MM.1S (cell line): ENCODE results near the gene FAM83G.
A peak's percentile ranks its signal among the peaks of the same experiment; 100 is the strongest.

Source experiments
- DNase-seq: peaks from one replicate; pipeline ENCODE4 v3.0.0-alpha.2; 2015
- H2AFZ ChIP-seq: fragments of 300-600 bp; sonication (generic); 2 replicates; pipeline ENCODE4 v1.6.0; 2016; ENCODE audit warnings: antibody characterized with exemption, low read length
- H3F3A ChIP-seq: fragments of 300-600 bp; sonication (generic); 2 replicates; pipeline ENCODE4 v1.6.1; 2016; ENCODE audit warnings: mild to moderate bottlenecking, antibody characterized with exemption, low read length, moderate library complexity, mixed read lengths; ENCODE audit not compliant: insufficient read depth
- H3K27ac ChIP-seq: fragments of 300-600 bp; sonication (generic); 2 replicates; pipeline ENCODE4 v1.5.1; 2016; ENCODE audit warnings: mild to moderate bottlenecking, low read length
- H3K27me3 ChIP-seq: fragments of 300-600 bp; sonication (generic); replicated peaks from 2 replicates; pipeline ENCODE4 v1.6.0; 2016; ENCODE audit warnings: low read length; ENCODE audit not compliant: insufficient read depth
- H3K36me3 ChIP-seq: fragments of 300-600 bp; sonication (generic); replicated peaks from 2 replicates; pipeline ENCODE4 v1.6.1; 2016; ENCODE audit warnings: mild to moderate bottlenecking, low read length, mixed read lengths; ENCODE audit not compliant: insufficient read depth
- H3K4me1 ChIP-seq: fragments of 300-600 bp; sonication (generic); 2 replicates; pipeline ENCODE4 v1.6.1; 2016; ENCODE audit warnings: low read length, mixed read lengths
- H3K4me2 ChIP-seq: fragments of 300-600 bp; sonication (generic); 2 replicates; pipeline ENCODE4 v1.6.0; 2016; ENCODE audit warnings: low read depth, low read length
- H3K4me3 ChIP-seq: fragments of 300-600 bp; sonication (generic); 2 replicates; pipeline ENCODE4 v1.5.1; 2016; ENCODE audit warnings: low read length, mixed read lengths
- H3K79me2 ChIP-seq: fragments of 300-600 bp; sonication (generic); 2 replicates; pipeline ENCODE4 v1.6.1; 2016; ENCODE audit warnings: mixed run types, low read length, mixed read lengths
- H3K9ac ChIP-seq: fragments of 300-600 bp; sonication (generic); 2 replicates; pipeline ENCODE4 v1.6.1; 2016; ENCODE audit warnings: low read length, mixed read lengths
- H3K9me2 ChIP-seq: fragments of 300-600 bp; sonication (generic); replicated peaks from 2 replicates; pipeline ENCODE4 v1.6.1; 2016; ENCODE audit warnings: mild to moderate bottlenecking, low read length, mixed read lengths; ENCODE audit not compliant: insufficient read depth
- H3K9me3 ChIP-seq: fragments of 300-600 bp; sonication (generic); replicated peaks from 2 replicates; pipeline ENCODE4 v1.6.1; 2016; ENCODE audit warnings: mild to moderate bottlenecking, low read length, mixed read lengths; ENCODE audit not compliant: insufficient read depth
- H4K20me1 ChIP-seq: fragments of 300-600 bp; sonication (generic); 2 replicates; pipeline ENCODE4 v1.6.1; 2016; ENCODE audit warnings: mild to moderate bottlenecking, low read length, moderate library complexity, mixed read lengths; ENCODE audit not compliant: insufficient read depth
- EZH2 ChIP-seq: fragments of 300-600 bp; sonication (generic); optimal IDR thresholded peaks from 2 replicates; pipeline ENCODE3; 2017; ENCODE audit warnings: low read depth, mild to moderate bottlenecking, antibody characterized with exemption, low read length, mixed read lengths
- EZH2phosphoT487 ChIP-seq: fragments of 300-600 bp; sonication (generic); IDR thresholded peaks from 2 replicates; pipeline ENCODE4 v1.6.1; 2018; ENCODE audit warnings: antibody characterized with exemption, low read length
- TF ChIP-seq, protein P1 (sequence below): fragments of 300-600 bp; sonication (generic); IDR thresholded peaks from 2 replicates; pipeline ENCODE4 v1.5.1; 2016; ENCODE audit warnings: antibody characterized with exemption, low read length, mixed read lengths

FAM83G gene

DNA sequence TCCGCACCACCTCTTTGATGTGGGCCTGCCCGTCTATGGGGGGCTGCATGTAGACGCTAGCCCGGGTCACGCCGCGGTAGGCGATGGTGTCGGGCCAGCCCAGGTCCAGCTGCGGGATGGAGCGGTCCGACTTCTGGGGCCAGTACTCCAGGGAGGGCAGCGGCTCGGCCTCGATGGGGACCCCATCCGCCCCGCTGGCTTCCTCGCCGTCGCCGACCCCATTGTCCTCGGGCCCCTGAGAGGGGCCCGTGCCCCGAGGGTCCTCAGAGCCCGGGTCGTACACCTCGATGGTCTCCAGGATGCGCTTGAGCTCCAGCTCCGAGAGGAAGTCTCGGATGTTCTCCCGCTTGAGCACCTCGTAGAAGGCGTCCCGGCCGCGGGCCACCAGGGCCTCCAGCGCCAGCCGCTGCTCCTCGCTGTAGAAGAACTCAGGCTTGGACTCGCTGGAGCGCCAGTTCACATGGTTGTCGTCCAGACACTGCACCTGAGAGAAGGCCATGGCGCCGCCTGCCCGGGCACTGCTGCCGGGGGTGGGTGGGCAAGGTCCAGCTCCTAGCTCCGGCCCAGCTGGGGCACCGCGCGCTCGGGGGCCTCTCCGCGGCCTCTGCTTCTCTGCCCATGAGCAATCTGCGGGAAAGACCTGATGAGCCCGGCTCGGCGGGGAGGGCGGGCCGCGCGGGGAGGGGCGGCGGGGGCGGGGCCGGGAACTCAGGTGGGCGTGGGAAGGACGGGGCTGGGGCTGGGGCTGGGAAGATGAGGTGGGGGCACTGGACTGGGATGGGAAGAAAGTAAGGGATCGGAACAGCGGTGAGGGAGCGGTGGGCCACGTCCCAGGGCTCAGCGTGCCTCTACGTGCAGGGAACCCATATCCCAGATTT lies 782 bp downstream of the FAM83G start:
- no peaks in the 10 kb centered on the region for H3K9me3 ChIP-seq
- H3K4me1 ChIP-seq = peaks cover 13% of the 10 kb centered on the region
- peaks cover 26% of the 10 kb centered on the region for H3K79me2 ChIP-seq
- peak overlapping the region; percentile 85 for H3K4me3 ChIP-seq
- H2AFZ ChIP-seq = peak overlapping the region; percentile 87
- H3K27ac ChIP-seq = no peak overlapping the region
- H3K9me2 ChIP-seq = no peaks in the 10 kb centered on the region
- DNase-seq = peak; percentile 10
- H4K20me1 ChIP-seq = no peaks in the 10 kb centered on the region; the same call in 1 of the 2 replicates
- H3F3A ChIP-seq = peaks cover 11% of the 10 kb centered on the region; the same call in 1 of the 2 replicates
- H3K9ac ChIP-seq = peak overlapping the region; percentile 79
- TF ChIP-seq, protein P1, sequence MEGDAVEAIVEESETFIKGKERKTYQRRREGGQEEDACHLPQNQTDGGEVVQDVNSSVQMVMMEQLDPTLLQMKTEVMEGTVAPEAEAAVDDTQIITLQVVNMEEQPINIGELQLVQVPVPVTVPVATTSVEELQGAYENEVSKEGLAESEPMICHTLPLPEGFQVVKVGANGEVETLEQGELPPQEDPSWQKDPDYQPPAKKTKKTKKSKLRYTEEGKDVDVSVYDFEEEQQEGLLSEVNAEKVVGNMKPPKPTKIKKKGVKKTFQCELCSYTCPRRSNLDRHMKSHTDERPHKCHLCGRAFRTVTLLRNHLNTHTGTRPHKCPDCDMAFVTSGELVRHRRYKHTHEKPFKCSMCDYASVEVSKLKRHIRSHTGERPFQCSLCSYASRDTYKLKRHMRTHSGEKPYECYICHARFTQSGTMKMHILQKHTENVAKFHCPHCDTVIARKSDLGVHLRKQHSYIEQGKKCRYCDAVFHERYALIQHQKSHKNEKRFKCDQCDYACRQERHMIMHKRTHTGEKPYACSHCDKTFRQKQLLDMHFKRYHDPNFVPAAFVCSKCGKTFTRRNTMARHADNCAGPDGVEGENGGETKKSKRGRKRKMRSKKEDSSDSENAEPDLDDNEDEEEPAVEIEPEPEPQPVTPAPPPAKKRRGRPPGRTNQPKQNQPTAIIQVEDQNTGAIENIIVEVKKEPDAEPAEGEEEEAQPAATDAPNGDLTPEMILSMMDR = no peak
- TF ChIP-seq EZH2phosphoT487 = no peak
- TF ChIP-seq EZH2 = no peak
- peak overlapping the region; percentile 86 for H3K4me2 ChIP-seq
- no peaks in the 10 kb centered on the region for H3K36me3 ChIP-seq
- no peaks in the 10 kb centered on the region for H3K27me3 ChIP-seq

DNA sequence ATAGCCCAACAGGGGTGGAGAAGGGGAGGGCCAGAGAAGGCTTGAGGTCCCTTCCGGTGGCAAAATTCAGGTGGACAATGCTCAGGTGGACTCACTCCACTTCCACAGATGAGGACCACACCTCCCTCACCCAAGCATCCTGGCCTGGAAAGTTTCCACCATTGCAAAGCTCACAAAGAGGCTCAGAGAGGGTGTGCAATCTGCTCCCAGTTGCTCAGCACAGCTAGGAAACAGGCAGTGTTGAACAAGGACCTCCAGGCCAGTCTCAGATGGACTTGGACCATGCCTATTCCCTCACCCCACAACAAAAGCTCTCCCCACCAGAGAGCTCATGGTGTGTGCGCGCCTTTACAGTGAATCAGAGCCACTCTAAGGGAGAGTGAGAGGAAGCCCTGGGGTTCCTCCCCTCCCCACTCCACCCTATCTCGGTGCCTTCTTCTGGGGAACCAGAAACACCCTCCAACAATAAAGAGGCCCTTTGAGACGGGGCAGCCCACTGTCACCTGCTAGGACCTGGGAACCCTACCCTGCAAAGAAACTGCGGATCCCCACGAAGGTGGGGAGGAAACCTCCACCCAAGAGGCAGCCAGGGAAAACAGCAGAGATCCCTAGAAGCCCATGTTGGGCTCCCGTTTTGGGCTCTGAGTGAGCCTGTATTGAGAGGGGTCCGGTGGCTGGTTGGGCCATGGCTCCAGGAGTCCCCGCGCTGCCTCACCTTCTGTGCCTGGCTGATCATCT lies 1.6 kb downstream of the FAM83G start:
- no peaks in the 10 kb centered on the region for H3K27me3 ChIP-seq
- no peak overlapping the region for H3K27ac ChIP-seq
- DNase-seq = no peak
- H3K9me2 ChIP-seq = no peaks in the 10 kb centered on the region
- peak overlapping the region; percentile 86 for H3K4me2 ChIP-seq
- no peak overlapping the region for H3K9ac ChIP-seq
- H3K36me3 ChIP-seq = no peaks in the 10 kb centered on the region
- peaks cover 26% of the 10 kb centered on the region for H3K79me2 ChIP-seq
- TF ChIP-seq, protein P1 = no peak
- H2AFZ ChIP-seq = no peak overlapping the region
- H3K9me3 ChIP-seq = no peaks in the 10 kb centered on the region
- no peaks in the 10 kb centered on the region; the same call in 1 of the 2 replicates for H4K20me1 ChIP-seq
- peaks cover 11% of the 10 kb centered on the region; the same call in 1 of the 2 replicates for H3F3A ChIP-seq
- peaks cover 13% of the 10 kb centered on the region for H3K4me1 ChIP-seq
- H3K4me3 ChIP-seq = 0 out of 2 replicates have a peak overlapping the region, but pooled peaks have one; percentile 85

DNA sequence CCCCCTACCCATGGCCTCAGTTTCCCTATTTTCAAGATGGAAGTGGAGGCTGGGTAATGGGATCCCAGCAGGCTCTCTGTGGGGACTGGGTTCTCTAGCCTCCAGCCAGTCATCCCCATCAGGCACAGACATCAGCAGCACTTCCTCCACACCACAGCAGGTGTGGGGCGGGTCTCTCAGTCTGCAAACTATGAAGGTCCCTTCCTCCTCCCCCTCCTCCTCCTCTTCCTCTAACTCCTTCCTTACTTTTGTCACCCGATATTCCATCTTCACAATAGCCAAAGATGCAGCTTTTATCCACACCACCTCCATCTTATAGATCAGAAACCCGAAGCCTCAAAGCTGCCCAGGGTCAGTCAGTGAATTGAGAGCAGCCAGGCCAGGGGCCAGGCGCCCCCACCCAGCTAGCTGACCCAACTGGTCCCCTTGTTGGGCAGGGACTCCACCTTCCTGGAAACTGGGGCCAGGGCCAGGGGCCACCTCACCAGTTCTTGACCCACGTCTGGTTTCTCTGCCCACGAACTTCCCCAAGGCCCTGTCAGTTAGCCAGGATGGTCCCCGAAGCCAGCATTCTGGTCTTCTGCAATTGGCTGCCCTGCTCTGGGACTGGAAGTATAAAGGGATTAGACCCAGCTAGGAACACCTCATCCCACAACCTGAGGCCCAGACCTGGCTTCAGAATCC lies 2.5 kb downstream of the FAM83G start:
- Histone ChIP-seq H3K27ac (no peak overlapping the region), H3K9me3 (no peaks in the 10 kb centered on the region)

More for the DNA sequence above, 2.5 kb downstream of the FAM83G start:
- H3K4me2 ChIP-seq = 0 out of 2 replicates have a peak overlapping the region, but pooled peaks have one; percentile 86
- peaks cover 13% of the 10 kb centered on the region for H3K4me1 ChIP-seq
- H3K9me2 ChIP-seq = no peaks in the 10 kb centered on the region
- no peak overlapping the region for H3K9ac ChIP-seq
- H3K79me2 ChIP-seq = peaks cover 27% of the 10 kb centered on the region
- no peak overlapping the region for H2AFZ ChIP-seq
- H3K27me3 ChIP-seq = no peaks in the 10 kb centered on the region
- H3K4me3 ChIP-seq = no peak overlapping the region
- no peaks in the 10 kb centered on the region; the same call in 1 of the 2 replicates for H4K20me1 ChIP-seq
- H3F3A ChIP-seq = peaks cover 11% of the 10 kb centered on the region; the same call in 1 of the 2 replicates
- TF ChIP-seq EZH2phosphoT487 (no peak), EZH2 (no peak)
- TF ChIP-seq, protein P1 = no peak
- DNase-seq = no peak
- H3K36me3 ChIP-seq = no peaks in the 10 kb centered on the region
